ENCODE measurements around the gene CCR4. TPM values are rescaled to one million over a fixed set of nuclear protein-coding genes. Genes with fewer than 3 reads are reported as not detected.

Gene CCR4
- total and polyA plus RNA-seq, 2 of the 8 experiments (the other 6 are each of a cell fraction or from before 2014, with no cell fraction given) = 0.11 to 0.15 TPM

- Histone ChIP-seq H3K56ac (replicated peaks; ENCODE audit: insufficient read length, low read depth, low read length) (no peak overlapping the region), H3K4ac (replicated peaks; ENCODE audit: insufficient read length, low read depth, low read length) (no peak overlapping the region), H2AFZ (ENCODE audit: low read length) (no peak overlapping the region), H2BK20ac (ENCODE audit: low read length) (no peak overlapping the region), H3K4me1 (replicated peaks in 1 of 4; ENCODE audit: control insufficient read depth in 3 of 4, insufficient read depth in 4 of 4, low read length in 3 of 4) (no peaks in the 10 kb centered on the region), H3K9me3 (ENCODE audit: insufficient read depth in 2 of 2, low read depth in 1 of 2, low read length in 1 of 2) (no peaks in the 10 kb centered on the region), H2BK12ac (ENCODE audit: low read depth, low read length) (no peak overlapping the region), H3K23me2 (ENCODE audit: low read depth, low read length) (no peaks in the 10 kb centered on the region), H2AK5ac (ENCODE audit: low read depth, low read length) (no peak overlapping the region), H2BK15ac (ENCODE audit: low read length) (no peak overlapping the region), H3K4me2 (ENCODE audit: insufficient read depth in 1 of 2, low read depth in 2 of 2, low read length in 2 of 2) (no peak overlapping the region), H3K27ac (ENCODE audit: low read depth, low read length) (no peak overlapping the region), H2BK120ac (replicated peaks; ENCODE audit: low read depth, low read length) (no peak overlapping the region), H4K91ac (replicated peaks; ENCODE audit: insufficient read length, low read length) (no peak overlapping the region), H4K20me1 (replicated peaks in 1 of 2; ENCODE audit: control insufficient read depth in 1 of 2, insufficient read depth in 2 of 2, low read length in 2 of 2) (no peaks in the 10 kb centered on the region), H3K27me3 (replicated peaks in 1 of 4; ENCODE audit: control insufficient read depth in 3 of 4, extremely low read depth in 1 of 4, insufficient read depth in 3 of 4, low read length in 3 of 4) (no peaks in the 10 kb centered on the region), H2BK5ac (ENCODE audit: low read depth, low read length) (no peak overlapping the region), H3K36me3 (ENCODE audit: control insufficient read depth in 2 of 4, insufficient read depth in 4 of 4, low read length in 3 of 4) (no peaks in the 10 kb centered on the region), H3K79me1 (ENCODE audit: low read depth, low read length) (no peaks in the 10 kb centered on the region), H4K8ac (ENCODE audit: extremely low read depth, insufficient read depth, low read length) (no peak overlapping the region), H3K9ac (replicated peaks in 1 of 4; ENCODE audit: extremely low read depth in 1 of 4, low read depth in 3 of 4, low read length in 3 of 4) (no peak overlapping the region), H3K18ac (ENCODE audit: extremely low read depth, low read length) (no peak overlapping the region), H3K4me3 (ENCODE audit: extremely low read depth in 1 of 4, insufficient read depth in 2 of 4, low read depth in 3 of 4, low read length in 4 of 4) (no peak overlapping the region), H4K5ac (ENCODE audit: insufficient read length, low read depth, low read length) (no peak overlapping the region), H3K79me2 (ENCODE audit: control insufficient read depth in 1 of 2, insufficient read depth in 2 of 2, low read length in 2 of 2) (no peaks in the 10 kb centered on the region), H3K14ac (ENCODE audit: insufficient read length) (no peak overlapping the region), H3K23ac (ENCODE audit: insufficient read length) (no peak overlapping the region)
- DNase-seq (ENCODE audit: low read depth in 1 of 2, low spot score in 2 of 2) = no peak
- WGBS, 2 experiments (ENCODE audit: extremely low coverage in 1 of 2, insufficient coverage in 1 of 2, insufficient read length in 1 of 2, insufficient replicate concordance in 2 of 2, low coverage in 1 of 2, low lambda C conversion rate in 2 of 2, missing lambda C conversion rate in 1 of 2) = 90% methylated on average over 5 of the region's 5 CpGs; no CpG with 5 or more reads in 1 of the 2 experiments
- CTCF ChIA-PET (ENCODE audit: partially characterized antibody) = no interaction called here
- FAIRE-seq = no peak
- no peak for TF ChIP-seq RFX5 (IDR thresholded peaks at IDR 0.05; ENCODE audit: borderline replicate concordance, low read depth, low read length)
- no peak for TF ChIP-seq KDM5A (IDR thresholded peaks at IDR 0.05; ENCODE audit: low read length)
- TF ChIP-seq MAX (IDR thresholded peaks at IDR 0.05) = no peak
- TF ChIP-seq SIN3A (conservative IDR thresholded peaks at IDR 0.05 in 1 of 2, IDR thresholded peaks at IDR 0.05 in 1 of 2; ENCODE audit: low read depth in 1 of 2, low read length in 2 of 2) = no peak
- TF ChIP-seq CHD2 (IDR thresholded peaks at IDR 0.05; ENCODE audit: low read length) = no peak
- no peak for TF ChIP-seq SIRT6 (IDR thresholded peaks at IDR 0.05; ENCODE audit: low read length)
- no peak for TF ChIP-seq EP300 (IDR thresholded peaks at IDR 0.05; ENCODE audit: borderline replicate concordance in 1 of 2, low read depth in 2 of 2, low read length in 2 of 2)
- TF ChIP-seq EGR1 (IDR thresholded peaks at IDR 0.05; ENCODE audit: borderline replicate concordance, low read depth, low read length) = no peak
- no peak for TF ChIP-seq TCF12 (IDR thresholded peaks at IDR 0.05; ENCODE audit: low read depth, low read length)
- POLR2A ChIA-PET (ENCODE audit: partially characterized antibody) = interaction anchor here (1.3 kb wide), 1 partner anchor 81 kb away, joined by 4 read pairs; no protein-coding TSS in a partner anchor
Observed at GRCh38 chr3:32994045-32994444, 42.6 kb downstream of the CCR4 start.

Data from H1 (cell line).